Gastrocnemius medialis (tissue), 4 donors: Measurements from ENCODE around the gene CFAP20.

ENCODE experiments used
- POLR2A ChIP-seq, 2 donors: fragments of 450-650 bp; IDR thresholded peaks; one replicate each; pipeline ENCODE4 v1.6.1; 2017; ENCODE audit warnings: antibody characterized with exemption in 2 of 2, mild to moderate bottlenecking in 2 of 2, moderate library complexity in 2 of 2
- TF ChIP-seq, protein P1 (sequence below), 5 experiments: fragments of 450-650 bp in 3 of 5; fragments of 200-600 bp in 2 of 5; sonication (generic) in 2 of 5; IDR thresholded peaks in 4 of 5; conservative IDR thresholded peaks in 1 of 5; 1 replicate in 4 of 5; 2 replicates in 1 of 5; pipeline ENCODE4 v1.5.1; 2016 to 2019; ENCODE audit warnings: antibody characterized with exemption in 5 of 5, mild to moderate bottlenecking in 3 of 5, moderate library complexity in 3 of 5

DNA sequence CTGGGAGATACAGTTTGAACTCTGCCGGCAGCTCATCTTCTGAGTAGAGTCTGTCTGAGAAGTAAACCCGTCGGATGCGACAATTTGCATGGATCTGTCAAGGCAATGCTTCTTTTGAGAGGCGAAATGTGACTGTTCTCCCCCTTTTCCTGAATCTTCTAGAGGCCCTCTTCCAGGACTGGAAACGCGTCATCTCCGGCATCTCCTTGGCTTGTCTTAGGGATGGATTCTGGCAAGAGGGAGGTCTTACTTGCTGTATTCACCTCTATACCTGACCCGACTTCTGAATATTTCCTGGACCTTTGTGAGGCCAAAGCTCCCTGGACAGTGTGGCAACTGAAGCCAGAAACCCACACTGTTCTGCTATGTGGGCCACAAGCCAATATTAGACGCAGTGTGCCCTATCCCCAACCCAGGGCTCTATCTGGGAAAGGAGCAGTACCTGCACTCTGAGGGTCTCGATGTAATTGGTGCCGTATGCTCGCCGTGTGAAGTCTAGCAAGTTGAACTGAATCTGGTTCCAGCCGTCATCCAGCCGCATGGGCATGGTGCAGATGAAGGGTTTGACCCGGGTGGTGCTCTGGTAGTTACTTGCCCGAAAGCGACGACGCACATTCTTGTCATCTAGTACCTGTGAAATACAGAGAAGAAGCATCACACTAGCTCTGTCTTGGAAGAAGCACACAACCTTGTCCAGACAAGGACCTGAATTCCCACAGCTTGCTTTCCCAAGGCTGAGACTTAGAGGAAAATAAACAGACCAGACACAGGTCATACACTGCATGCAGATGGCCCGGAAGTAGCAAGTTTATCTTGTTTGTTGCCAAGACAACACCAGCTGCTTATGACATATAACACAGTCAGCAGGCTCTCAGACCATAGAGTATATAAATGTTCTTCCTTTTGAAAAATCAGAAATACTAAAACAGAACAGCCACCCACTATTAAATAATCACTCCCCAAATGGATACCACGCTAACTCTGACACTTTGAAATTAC lies 14.1 kb downstream of the CFAP20 start:
- TF ChIP-seq, protein P1, sequence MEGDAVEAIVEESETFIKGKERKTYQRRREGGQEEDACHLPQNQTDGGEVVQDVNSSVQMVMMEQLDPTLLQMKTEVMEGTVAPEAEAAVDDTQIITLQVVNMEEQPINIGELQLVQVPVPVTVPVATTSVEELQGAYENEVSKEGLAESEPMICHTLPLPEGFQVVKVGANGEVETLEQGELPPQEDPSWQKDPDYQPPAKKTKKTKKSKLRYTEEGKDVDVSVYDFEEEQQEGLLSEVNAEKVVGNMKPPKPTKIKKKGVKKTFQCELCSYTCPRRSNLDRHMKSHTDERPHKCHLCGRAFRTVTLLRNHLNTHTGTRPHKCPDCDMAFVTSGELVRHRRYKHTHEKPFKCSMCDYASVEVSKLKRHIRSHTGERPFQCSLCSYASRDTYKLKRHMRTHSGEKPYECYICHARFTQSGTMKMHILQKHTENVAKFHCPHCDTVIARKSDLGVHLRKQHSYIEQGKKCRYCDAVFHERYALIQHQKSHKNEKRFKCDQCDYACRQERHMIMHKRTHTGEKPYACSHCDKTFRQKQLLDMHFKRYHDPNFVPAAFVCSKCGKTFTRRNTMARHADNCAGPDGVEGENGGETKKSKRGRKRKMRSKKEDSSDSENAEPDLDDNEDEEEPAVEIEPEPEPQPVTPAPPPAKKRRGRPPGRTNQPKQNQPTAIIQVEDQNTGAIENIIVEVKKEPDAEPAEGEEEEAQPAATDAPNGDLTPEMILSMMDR (IDR thresholded peaks at IDR 0.05 in 4 of 5, conservative IDR thresholded peaks at IDR 0.05 in 1 of 5): no peak
- no peak for TF ChIP-seq POLR2A (IDR thresholded peaks at IDR 0.05)
